ENCODE data around the gene ZNF418.
A peak's percentile ranks its signal among the peaks of the same experiment; 100 is the strongest.

ZNF418 gene

GRCh38 chr19:57934820-57935665 is at the start of gene ZNF418:
ZNF418 (minus strand) TSS chr19:57935402; CDS start chr19:57933822, 1,580 bp downstream.
- peak; percentile 77 for DNase-seq (ENCODE audit: low spot score)

- DNase-seq (ENCODE audit: low spot score): no peak
Observed at GRCh38 chr19:57978586-57979289, 43.5 kb upstream of the ZNF418 start.

DNA sequence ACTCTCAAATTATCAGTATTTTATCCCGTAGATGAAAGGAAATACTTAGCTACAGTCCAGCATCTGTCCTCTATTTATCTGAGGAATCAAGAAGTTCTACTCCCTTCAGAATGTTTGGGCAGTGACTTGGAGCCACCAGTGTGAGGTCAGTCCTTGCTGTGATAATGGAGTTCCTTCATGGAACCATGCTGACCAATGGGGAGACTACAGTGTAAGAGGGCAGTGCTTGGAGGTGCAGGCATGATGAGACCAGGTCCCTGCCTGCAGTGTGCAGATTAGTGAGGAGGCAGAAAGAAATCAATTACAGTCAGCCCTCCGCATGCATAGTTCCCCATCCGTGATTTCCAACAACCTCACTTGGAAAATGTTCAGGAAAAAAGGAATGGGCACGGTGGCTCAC is 39.2 kb upstream of the ZNF418 start, which contains the start of gene C19orf18:
Gene C19orf18 (minus strand): TSS at position 101 of the 400 bp plus-strand sequence. CDS start 102 bp downstream, outside the sequence.
- no peak for DNase-seq (ENCODE audit: low spot score)

GRCh38 chr19:57964761-57965160 is 29.6 kb upstream of the ZNF418 start:
- no peak for DNase-seq (ENCODE audit: low spot score)

- DNase-seq (ENCODE audit: low spot score): no peak
Observed at GRCh38 chr19:57961785-57962184, 26.6 kb upstream of the ZNF418 start.

GRCh38 chr19:57954996-57955395 is 19.8 kb upstream of the ZNF418 start:
- DNase-seq (ENCODE audit: low spot score): no peak

GRCh38 chr19:57949702-57950101 is 14.5 kb upstream of the ZNF418 start:
- DNase-seq (ENCODE audit: low spot score): no peak

- DNase-seq (ENCODE audit: low spot score): no peak
Observed at GRCh38 chr19:57949296-57949695, 14.1 kb upstream of the ZNF418 start.

GRCh38 chr19:57947419-57948134 is 12.4 kb upstream of the ZNF418 start, which contains the start of gene ZNF256:
ZNF256 (minus strand) TSS chr19:57947706; CDS start chr19:57947474, 232 bp downstream.
- peak; percentile 97 for DNase-seq (ENCODE audit: low spot score)

DNA sequence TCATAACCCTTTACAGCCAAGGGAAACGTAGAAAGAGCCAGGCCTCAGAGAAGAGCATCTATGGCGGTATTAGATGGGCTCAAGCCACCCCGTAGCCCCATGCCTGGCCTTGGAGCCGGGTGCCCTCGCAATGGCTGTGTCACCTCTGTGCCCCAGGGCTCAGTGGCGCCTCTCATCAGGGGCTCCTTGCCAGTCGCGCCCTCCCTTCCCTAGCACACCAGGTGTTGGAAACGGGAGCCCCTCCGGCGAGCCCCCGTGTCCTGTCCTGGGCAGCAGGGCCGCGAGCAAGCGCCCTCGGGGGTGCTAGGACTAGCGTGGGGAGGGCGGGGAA is 11.9 kb upstream of the ZNF418 start:
- peak; percentile 7 for DNase-seq (ENCODE audit: low spot score)

DNA sequence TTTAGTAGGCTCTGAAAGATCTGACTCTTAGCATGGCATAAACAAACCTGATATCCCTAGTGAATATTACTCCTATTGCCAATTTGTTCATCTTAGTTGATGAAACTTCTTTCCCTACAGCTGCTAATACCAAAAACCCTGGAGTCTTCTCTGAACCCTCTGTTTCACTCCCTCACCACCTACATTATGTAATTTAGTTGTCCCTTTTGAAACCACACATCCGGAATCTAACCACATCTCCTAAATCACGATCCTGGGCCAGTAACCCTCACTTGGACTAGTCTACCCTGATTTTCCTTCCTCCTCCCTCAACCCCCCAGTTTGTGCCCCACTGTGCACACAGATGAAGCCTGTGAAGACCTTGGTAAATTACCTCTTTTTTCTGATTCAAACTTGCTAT is 11.1 kb upstream of the ZNF418 start:
- DNase-seq (ENCODE audit: low spot score): no peak

GRCh38 chr19:57941593-57941992 is 6.4 kb upstream of the ZNF418 start:
- DNase-seq (ENCODE audit: low spot score): no peak

- no peak for DNase-seq (ENCODE audit: low spot score)
Observed at GRCh38 chr19:57935731-57936130, 529 bp upstream of the ZNF418 start.

- DNase-seq (ENCODE audit: low spot score): no peak
Observed at GRCh38 chr19:57927587-57927986, 7.6 kb downstream of the ZNF418 start.

DNA sequence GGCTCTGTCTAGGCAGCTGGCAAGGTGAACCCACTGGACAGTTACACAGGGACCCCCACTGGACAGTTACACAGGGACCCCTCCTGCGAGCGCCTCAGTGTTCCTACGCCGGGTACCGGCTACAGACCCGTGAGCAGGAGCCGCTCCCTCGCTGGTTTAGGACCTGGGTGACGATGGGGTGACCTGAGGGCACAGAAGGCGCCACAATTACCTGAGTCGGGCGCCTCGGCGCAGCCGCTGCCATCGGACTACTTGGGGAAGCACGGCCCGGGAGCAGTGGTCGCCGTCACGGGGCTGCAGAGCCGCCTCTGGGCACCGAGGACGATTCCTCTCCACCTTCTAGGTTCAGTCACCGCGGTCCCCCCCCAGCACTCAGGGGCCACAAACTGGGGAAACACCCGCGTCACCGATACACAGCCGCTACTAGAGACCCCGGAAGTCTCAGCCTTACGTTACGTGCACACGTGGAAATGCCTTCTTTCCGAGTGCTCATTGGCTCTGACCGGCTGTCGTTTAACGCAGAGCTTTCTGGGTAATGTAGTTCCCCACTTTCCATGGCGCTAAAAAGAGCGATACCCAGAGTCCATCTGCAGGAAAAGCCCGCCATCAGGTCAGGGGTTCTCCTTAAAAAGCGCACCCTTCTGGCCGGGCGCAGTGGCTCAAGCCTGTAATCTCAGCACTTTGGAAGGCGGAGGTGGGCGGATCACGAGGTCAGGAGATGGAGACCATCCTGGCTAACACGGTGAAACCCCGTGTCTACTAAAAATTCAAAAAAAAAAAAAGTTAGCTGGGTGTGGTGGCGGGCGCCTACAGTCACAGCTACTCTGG is 18.8 kb downstream of the ZNF418 start, which contains the start of gene ZNF417:
Gene ZNF417 (minus strand): TSS at position 425 of the 828 bp plus-strand sequence. CDS start 181 bp downstream, at position 244.
- peak; percentile 94 for DNase-seq (ENCODE audit: low spot score)

DNA sequence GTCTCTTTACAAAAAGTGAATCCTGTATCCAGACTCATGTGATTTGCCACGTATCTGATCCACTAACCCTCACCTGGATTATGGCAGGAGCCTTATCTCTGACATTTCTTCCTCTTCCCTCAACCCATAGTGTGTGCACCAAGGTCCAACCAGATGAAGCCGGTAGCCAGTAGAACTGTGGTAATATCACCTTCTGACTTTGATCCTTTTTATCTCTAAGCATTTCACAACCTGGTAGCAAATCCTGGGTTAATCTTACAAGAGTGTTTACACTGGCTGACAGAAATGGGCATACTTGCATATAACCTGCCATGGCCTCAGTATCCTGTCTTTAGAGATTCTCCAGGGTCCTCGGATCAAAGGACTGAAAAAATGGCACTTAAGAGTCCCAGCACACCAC is 20.7 kb downstream of the ZNF418 start:
- no peak for DNase-seq (ENCODE audit: low spot score)

GRCh38 chr19:57907394-57907793 is 27.8 kb downstream of the ZNF418 start:
- DNase-seq (ENCODE audit: low spot score): no peak

DNA sequence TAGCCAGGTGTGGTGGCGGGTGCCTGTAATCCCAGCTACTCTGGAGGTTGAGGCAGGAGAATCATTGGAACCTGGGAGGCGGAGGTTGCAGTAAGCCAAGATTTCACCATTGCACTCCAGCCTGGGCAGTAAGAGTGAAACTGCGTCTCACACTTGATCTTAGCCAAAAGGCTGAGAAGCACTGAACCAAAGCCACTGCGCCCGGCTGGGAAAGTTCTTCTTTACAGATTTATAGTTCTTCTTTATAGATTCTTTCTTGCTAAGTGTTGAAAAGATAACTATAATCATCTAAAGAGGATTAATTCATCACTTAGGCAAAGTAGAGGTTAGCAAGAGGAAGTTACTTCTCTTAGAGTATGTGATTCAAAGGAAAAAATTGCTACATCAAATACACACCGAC is 29.9 kb downstream of the ZNF418 start:
- DNase-seq (ENCODE audit: low spot score): no peak

DNA sequence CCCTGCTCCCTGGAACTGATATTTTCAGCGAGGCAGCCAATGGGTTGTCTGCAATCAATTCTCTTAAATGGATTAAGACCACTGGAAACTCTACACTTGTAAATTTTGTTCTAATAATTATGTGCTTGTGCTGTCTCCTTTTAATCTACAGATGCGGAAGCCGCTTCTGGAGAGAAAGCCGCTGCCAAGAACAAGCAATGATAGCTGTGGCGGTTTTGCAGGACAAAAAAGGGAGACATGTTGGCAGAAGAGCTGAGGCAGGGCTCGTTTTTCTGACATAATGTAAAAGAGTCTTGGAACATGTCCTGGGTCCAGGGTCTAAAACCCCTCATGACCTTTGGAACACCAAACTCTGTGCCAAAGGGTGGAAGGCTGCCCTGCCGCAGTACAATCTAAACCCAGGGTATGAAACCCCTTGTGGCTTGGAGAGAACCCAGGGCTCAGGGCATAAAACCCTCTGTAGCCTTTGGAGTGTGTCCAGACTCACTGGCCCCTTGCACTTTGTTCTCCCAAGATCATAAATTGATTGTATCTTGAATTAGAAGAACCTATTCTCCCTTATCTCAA is 31.5 kb downstream of the ZNF418 start:
- DNase-seq (ENCODE audit: low spot score): no peak

DNA sequence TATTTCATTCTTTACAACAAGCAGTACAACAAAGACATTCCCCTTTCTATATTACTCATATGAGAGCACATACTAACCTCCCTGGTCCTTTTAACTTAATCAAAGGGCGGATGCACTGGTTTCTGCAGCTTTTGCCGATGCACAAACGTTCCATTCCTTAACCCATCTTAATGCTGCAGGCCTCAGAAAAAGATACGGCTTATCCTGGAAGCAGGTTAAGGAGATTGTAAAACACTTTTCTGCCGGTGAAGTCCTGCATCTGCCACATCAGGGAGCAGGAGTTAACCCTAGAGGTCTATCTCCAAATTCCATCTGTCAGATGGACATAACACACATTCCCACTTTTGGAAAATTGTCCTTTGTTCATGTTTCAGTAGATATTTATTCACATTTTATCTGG is 34.9 kb downstream of the ZNF418 start:
- DNase-seq (ENCODE audit: low spot score): no peak

- peak; percentile 74 for DNase-seq (ENCODE audit: low spot score)
Observed at GRCh38 chr19:57890706-57891105, 44.5 kb downstream of the ZNF418 start.
